Activated CD8-positive, alpha-beta memory T cell treated with anti-CD3 and anti-CD28 coated beads for 24 hours (primary cell): Measurements from ENCODE around the gene FZD1.

Experiments used
- DNase-seq: peaks from one replicate; pipeline ENCODE4 v3.0.0-alpha.2; 2020

Gene FZD1

DNA sequence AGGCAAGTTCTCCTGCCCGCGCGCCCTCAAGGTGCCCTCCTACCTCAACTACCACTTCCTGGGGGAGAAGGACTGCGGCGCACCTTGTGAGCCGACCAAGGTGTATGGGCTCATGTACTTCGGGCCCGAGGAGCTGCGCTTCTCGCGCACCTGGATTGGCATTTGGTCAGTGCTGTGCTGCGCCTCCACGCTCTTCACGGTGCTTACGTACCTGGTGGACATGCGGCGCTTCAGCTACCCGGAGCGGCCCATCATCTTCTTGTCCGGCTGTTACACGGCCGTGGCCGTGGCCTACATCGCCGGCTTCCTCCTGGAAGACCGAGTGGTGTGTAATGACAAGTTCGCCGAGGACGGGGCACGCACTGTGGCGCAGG is 1.4 kb downstream of the FZD1 start:
- no peak for DNase-seq

DNA sequence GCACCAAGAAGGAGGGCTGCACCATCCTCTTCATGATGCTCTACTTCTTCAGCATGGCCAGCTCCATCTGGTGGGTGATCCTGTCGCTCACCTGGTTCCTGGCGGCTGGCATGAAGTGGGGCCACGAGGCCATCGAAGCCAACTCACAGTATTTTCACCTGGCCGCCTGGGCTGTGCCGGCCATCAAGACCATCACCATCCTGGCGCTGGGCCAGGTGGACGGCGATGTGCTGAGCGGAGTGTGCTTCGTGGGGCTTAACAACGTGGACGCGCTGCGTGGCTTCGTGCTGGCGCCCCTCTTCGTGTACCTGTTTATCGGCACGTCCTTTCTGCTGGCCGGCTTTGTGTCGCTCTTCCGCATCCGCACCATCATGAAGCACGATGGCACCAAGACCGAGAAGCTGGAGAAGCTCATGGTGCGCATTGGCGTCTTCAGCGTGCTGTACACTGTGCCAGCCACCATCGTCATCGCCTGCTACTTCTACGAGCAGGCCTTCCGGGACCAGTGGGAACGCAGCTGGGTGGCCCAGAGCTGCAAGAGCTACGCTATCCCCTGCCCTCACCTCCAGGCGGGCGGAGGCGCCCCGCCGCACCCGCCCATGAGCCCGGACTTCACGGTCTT is 1.9 kb downstream of the FZD1 start:
- no peak for DNase-seq

DNA sequence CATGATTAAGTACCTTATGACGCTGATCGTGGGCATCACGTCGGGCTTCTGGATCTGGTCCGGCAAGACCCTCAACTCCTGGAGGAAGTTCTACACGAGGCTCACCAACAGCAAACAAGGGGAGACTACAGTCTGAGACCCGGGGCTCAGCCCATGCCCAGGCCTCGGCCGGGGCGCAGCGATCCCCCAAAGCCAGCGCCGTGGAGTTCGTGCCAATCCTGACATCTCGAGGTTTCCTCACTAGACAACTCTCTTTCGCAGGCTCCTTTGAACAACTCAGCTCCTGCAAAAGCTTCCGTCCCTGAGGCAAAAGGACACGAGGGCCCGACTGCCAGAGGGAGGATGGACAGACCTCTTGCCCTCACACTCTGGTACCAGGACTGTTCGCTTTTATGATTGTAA is 2.5 kb downstream of the FZD1 start:
- DNase-seq = no peak

DNA sequence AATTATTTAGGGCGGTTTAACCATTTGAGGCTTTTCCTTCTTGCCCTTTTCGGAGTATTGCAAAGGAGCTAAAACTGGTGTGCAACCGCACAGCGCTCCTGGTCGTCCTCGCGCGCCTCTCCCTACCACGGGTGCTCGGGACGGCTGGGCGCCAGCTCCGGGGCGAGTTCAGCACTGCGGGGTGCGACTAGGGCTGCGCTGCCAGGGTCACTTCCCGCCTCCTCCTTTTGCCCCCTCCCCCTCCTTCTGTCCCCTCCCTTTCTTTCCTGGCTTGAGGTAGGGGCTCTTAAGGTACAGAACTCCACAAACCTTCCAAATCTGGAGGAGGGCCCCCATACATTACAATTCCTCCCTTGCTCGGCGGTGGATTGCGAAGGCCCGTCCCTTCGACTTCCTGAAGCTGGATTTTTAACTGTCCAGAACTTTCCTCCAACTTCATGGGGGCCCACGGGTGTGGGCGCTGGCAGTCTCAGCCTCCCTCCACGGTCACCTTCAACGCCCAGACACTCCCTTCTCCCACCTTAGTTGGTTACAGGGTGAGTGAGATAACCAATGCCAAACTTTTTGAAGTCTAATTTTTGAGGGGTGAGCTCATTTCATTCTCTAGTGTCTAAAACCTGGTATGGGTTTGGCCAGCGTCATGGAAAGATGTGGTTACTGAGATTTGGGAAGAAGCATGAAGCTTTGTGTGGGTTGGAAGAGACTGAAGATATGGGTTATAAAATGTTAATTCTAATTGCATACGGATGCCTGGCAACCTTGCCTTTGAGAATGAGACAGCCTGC is 3.1 kb downstream of the FZD1 start:
- no peak for DNase-seq

DNA sequence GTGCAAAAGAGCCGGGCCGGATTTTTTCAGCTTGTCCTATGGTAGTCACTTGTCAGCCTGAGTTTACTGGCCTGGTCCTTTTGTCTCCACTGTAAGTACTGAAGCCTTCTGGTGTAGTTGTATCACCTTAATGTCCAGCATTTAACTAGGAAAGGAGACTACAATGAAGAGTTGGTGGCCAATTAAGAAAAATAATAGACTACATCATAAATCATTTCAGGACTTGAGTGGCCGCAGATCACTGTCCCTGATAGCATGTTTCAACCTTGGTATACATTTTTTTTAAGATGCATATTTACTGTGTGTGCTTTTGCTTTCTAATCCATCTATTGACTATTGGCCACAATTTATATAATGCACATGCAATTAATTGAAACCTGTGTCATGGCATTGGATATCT is 6.1 kb downstream of the FZD1 start:
- DNase-seq = no peak

DNA sequence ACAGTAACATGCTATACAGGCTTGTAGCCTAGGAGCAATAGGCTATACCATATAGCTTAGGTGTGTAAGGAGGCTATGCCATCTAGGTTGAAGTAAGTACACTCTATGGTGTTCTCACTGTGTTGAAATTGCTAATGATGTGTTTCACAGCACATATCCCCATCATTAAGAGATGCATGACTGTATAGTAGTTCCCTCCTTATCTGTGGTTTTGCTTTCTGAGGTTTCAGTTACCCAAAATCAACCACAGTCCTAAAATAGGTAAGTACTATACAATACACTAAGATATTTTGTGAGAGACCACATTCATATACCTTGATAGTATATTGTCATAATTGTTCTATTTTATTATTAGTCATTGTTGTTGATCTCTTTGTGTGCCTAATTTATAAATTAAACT is 12.7 kb downstream of the FZD1 start:
- DNase-seq = no peak

DNA sequence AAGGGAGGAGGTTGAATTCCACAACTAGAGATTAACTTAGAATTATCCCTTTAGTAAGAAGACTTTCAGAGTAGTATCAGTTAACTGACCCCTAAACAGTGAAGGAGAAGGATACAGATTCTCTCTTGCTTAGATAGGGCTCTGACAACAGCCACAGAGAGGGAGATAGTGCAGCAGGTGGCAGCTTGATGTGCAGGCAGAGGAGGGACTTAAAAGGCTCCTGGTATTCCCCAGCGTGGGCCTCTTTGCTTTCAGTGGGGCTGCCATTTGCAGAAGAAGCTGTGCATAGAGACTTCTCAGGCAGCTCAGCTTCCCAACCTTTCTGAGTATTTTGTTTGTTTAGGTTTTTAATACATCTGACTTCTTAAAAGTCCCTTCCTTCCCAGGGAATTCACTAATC is 16.0 kb downstream of the FZD1 start:
- DNase-seq = no peak

DNA sequence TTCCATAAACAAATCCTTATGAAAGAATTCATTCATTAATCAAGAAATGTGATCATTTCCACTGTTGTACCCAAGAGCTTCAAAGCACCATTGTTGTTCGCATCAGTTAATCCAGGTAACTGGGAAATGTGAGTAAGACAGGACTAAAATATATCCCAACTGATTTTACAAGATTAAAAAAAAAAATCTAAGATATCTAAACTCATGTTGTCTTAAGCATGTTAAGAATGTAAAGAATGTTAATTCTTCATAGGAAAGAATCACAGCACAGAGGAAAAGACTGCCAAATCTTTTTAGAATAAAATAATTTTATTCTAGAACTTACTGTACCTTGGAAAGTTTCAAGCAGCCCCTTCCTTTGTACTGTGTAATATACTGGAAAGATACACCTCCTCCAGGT is 16.4 kb downstream of the FZD1 start:
- no peak for DNase-seq

DNA sequence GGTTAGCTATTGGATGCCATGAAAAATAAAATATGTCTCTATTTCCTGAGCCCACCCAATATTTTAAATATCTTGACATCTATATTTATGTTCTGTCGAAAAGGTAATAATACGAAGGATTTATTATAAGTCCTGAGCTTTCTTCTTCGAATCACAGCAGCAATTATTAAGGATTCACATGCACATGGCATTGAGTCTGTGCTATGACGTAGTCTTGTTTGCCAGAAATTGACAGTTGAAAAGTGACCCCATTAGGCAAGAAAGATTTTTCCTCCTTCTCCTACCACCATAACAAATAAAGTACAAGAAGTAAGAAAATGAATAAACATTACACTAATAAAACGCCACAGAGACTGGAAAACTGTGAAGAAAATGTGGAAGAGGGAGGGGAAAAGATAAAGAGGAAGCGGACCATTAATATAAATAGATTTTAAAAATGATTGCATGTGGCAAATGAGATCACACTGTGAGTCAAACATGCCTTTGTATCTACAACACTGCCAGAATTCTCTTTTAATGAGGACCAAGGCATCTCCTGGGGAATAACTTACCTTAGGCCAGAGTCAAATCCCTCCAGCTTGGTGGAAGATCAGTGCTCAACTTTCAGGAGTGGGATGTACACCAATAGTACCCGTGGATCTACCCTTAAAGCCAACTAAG is 21.6 kb downstream of the FZD1 start:
- no peak for DNase-seq

DNA sequence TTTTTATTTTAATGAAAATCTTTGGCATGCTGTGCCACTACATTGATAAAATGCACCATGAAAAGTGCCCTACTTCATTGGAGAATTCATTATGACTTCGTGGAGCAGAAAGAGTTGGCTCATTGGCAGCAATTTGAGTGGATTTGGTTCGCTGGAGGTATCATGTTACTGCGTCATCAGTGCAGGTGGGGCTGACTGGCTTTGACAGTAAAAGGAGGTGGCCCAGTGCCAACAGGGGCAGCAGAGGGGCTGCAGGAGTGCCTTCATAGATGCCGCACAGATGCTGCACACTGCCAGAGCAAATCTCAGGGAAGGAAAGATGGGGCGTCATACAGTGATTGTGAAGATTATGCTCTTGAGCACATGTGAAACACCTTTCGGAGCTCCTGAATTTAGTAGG is 22.2 kb downstream of the FZD1 start:
- DNase-seq = no peak

DNA sequence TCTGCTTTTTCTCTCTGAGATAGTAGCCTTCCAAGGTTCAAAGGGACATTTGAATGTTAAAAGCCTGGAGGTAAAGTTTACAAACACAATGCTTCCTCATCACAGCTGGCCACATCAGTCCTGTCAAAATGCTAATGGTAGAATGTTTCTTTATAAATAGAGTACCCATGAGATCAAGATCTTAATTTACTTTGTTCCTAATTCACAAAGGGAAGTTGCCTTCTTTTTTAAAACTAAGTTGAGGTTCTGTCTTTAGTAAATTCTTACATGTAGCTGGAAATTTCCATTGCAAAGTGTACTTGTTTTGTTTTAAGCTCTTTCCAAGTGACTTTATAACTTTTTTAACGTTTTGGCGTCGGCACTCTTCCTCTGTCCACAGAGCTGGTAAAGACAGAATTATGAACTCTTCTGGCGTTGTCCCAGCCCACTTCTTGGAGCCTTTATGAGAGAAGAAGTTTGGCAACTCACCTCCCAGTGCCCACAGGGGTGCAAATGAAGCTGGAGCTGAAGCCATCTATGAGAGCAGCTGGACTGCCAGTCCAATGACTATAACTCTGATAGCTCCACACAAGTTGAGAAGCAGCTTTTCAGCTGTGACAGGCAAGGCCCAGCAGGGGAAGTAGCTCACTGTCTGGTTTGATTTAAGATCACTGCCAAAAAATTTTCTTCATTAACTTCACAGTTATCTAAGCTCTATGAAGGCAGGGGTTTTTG is 23.3 kb downstream of the FZD1 start:
- DNase-seq = no peak

DNA sequence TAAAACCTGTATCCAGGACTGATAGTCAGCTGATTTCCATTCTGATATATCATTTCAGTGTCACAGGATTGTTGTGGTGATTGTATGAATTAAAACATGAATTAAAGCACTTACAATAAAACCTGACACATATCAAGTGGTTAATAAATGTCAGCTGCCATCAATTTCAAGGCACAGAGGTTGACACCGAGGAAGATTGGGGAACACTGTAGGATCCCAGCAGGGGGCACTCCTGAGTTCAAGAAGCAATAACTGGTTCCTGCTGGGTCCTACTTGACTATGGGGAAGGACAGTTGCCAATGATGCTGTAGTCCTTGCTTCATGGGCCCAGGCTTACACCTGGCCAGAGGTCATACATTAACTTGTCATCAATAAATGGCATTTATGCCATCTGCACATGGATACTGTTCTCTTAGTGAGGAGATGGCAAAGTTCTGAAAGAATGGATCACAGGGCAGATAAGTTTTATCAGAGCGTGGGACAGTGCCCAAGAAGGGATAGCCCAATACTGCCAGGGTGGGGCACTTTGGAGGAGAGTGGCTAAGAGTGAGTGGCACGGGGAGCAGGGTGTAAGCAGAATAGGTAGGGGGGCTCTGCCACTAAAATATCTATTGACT is 24.1 kb downstream of the FZD1 start:
- DNase-seq = no peak

DNA sequence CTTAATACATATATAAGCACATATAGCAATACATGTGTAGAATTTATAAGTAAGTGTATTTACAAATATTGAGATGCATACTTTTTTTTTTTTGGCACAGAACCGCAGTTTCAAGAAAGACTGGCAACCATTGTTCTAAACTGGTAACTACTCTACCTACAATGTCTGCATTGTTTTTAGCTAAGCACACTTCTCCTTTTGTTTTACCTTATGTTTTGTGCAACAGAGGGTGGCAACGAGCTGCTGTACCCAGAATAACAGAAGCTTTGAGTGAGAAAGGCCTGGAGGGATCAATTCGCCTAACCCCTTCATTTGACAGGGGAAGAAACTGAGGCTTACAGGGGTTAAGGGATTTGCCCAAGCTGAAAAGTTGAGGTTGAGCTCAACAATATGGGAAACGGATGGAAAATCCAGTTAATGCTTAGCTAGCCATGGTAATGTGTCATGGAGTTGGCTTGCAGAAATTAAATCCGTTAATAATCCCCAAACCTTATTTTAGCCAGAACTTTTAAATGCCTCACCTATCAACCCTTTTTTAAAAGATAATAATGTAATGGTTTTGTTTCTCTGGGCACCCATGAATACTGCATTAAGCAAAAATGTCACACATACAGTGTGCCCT is 25.5 kb downstream of the FZD1 start:
- DNase-seq = no peak

DNA sequence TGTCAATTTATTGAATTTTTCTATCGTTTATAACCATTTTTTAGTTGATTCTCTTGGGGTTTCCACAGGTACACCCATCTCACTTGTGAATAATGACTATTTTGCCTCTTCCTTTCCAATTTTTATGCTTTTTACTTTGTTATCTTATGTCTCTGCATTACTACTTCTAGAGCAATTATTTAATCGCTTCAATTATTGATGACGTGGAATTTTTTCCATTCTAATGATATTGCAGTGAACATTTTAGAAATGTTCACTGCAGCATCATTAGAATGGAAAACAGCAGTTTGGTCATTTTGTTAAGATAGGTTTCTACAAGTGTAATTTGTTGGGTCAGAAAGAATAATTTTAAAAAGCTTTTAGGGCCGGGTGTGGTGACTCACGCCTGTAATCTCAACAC is 27.1 kb downstream of the FZD1 start:
- no peak for DNase-seq

DNA sequence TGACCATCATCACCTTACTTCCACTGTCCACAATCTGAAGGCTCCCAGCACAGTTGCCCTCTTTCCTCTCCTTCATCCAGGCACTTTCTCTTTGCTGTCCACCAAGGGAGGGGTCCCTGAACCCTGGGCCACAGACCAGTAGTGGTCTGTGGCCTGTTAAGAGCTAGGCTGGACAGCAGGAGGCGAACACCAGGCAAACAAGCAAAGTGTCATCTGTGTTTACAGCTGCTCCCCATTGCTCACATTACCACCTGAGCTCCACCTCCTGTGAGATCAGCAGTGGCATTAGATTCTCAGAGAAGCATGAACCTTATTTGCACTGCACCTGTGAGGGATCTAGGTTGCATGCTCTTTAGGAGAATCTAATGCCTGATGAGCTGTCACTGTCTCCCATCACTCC is 27.7 kb downstream of the FZD1 start:
- DNase-seq = no peak

DNA sequence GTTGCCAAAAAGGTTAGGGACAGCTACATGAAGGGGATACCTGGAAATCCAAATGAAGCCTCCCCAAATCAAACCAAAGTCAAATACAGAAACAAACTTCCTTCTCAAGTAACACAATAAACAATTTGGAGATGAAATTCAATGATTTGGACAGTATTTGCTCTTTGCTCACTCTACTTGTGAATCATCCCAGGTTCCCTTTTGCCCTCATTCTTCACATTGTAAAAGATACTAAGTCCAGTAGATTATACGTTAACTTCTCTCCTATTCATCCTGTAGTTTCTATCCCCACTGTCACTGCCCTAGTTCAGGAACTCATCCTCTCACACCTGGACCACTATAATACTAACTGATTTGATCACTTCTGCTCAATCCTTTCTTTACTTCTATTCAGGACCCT is 28.3 kb downstream of the FZD1 start:
- no peak for DNase-seq

DNA sequence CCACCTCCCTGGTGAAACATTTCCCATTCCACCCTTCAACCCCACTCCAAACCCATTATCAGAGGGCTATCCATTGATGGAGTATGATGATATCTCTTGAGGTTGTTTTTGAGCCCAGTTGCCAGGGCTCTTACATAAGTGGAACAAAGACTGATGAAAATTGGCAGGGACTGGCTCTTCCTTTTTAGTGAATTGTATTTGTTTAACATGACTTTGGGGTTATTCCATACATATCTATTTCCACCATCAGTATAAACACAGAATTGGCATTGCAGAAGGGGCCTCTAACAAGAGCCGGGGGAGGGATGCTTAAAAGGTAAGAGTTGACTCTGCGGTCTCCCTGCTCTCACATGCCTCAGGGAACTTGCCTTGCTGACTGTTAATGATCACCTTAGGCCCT is 28.9 kb downstream of the FZD1 start:
- no peak for DNase-seq

DNA sequence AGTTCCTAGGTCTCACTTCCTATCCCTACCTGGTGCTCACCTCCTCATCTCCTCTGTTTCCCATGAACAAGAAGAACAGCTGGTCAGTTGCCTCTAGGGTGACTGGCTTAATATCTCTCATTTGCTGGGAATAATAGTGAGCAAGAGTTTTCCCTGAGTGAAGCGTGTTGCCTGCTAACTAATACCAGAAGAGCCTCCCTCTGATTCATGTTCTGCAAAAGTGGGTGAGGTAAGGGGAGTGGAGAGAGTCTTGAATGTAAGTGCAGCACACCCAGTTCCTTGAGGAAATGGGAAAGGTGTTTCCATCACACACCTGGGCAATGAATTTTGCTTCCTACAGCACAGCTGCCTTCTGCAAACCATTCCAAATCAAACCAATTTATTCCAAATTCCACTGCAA is 29.6 kb downstream of the FZD1 start:
- DNase-seq = no peak

DNA sequence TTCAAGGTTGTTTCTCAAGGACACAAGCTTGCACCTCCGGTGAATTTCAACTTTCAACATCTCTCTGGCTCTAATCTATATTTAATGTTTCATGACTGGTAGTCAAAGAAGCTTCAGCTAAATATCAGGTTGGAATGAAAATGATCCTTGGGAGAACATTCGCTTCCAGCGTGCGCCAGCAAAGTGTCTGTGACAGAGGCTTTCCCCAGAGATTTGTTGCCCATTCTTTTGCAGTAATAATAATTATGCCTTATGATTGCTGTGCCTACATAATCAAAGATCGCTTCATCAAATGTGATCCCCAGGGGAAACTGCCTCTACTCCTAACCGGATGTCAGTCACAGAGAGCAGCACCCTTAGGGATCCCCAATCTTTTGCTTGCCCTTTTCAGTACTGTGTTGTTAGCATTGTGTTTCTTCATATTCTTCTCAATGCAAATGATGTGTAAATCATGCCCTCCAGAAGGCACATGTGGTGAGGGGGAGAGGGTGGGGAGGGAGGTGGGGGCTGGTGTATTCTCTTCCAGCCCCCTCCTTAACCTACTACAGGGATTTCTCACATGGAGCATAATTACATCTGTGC is 30.5 kb downstream of the FZD1 start:
- no peak for DNase-seq

DNA sequence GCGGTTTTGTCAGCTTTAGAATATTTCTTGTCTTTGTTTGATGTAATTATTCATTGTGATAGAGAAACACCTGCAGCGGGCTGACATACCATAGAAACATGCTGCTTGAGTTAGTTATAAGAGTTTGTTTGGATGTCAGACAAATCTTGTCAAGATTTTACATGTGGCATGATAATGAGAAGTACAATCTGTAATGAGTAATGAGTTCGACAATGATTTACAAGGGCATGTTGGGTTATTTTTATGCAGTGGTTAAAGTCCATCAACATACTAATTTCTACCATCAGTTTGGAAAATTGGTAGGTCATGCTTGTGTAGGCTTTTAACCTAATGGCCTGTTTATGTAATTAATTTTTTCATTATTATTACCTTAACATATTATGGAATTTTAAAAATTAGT is 31.3 kb downstream of the FZD1 start:
- no peak for DNase-seq

DNA sequence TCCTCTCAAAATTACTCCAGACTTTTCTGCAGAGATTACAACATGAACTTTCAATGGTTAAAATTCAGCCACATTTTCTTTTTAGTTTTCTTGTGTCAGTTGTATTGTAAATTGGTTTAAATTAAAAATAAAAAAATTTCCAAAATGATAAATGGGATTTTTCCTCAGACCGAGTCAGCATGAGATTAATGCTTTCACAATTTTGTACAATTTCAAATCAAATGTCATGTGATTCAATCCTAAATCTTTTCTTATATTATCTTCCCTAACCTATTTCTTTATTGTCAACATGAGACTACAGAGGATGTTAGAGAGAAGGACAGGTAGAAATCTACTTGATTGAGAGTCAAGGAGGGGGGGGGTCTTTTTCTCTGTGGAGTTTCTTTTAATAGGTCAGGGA is 33.7 kb downstream of the FZD1 start:
- no peak for DNase-seq

DNA sequence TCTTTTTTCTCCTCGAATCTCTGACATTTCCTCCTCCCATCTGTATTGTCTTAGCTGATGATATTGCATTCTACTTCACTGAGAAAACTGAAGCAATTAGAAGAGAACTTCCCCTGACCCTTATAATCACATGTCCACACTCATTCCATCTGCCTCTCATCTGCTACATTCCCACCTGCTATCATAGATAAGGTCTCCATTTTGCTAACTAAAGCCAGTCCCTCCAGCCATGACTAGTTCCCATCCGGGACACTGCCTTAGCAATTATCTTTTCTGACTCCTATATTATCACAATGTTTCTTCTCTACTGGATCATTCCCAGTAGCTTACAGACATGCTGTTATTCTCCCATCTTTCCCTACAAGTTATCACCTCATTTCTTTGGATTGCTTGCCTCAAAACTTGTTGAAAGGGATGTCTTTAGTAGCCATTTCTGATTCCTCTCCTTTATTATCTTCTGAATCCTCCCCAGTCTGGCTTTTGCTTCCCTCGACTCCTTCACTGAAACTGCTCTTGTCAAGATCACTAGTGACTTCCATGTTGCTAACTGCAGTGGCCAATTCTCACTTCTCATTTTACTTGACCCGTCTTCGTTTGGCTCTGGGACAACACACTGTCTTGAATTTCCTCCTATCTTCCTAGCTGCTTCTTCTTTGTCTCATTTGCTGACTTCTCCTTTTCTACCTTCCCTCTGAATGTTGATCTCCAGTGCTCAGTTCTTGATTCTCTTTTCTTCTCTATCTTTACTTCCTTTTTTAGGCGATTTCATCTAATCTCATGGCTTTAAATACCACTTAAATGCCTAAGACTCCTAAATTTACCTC is 35.9 kb downstream of the FZD1 start:
- no peak for DNase-seq
